HL-60 (cell line): Measurements from ENCODE around the gene ACER2.

Experiments
- CTCF ChIP-seq: IDR thresholded peaks from one replicate; pipeline ENCODE4 v1.5.1; 2011; ENCODE audit warnings: low read length, control low read depth, inconsistent platforms; ENCODE audit not compliant: insufficient read depth
- POLR2AphosphoS5 ChIP-seq: IDR thresholded peaks from 2 replicates; pipeline ENCODE4 v1.6.1; 2012; ENCODE audit warnings: low read depth
- REST ChIP-seq: IDR thresholded peaks from 2 replicates; pipeline ENCODE4 v1.6.1; 2012; ENCODE audit warnings: low read depth; ENCODE audit not compliant: insufficient replicate concordance

GRCh38 chr9:19432473-19432872 is 23.7 kb downstream of the ACER2 start:
- TF ChIP-seq CTCF (no peak), REST (no peak), POLR2AphosphoS5 (no peak)
